ENCODE measurements around the gene RAD51B. TPM values are rescaled to one million over a fixed set of nuclear protein-coding genes. Genes with fewer than 3 reads are reported as not detected.

RAD51B gene
- total RNA-seq, 1 experiment from 2014 or later, result 20.0 TPM

- Histone ChIP-seq H2AFZ (ENCODE audit: low read depth, low read length, poor library complexity, severe bottlenecking) (no peak overlapping the region), H3K4me3 (replicated peaks in 1 of 2; ENCODE audit: low read depth in 1 of 2, low read length in 2 of 2) (no peak overlapping the region), H3K9me3 (ENCODE audit: control insufficient read depth in 1 of 2, insufficient read depth in 1 of 2, low read depth in 1 of 2, low read length in 2 of 2) (no peaks in the 10 kb centered on the region), H3K27me3 (ENCODE audit: insufficient read depth, low read length) (no peaks in the 10 kb centered on the region), H3K9ac (ENCODE audit: low read length) (no peak overlapping the region), H3K9me2 (ENCODE audit: insufficient read depth) (no peaks in the 10 kb centered on the region), H3K27ac (ENCODE audit: low read depth, low read length) (peak overlapping the region; percentile 50; the same call in 1 of the 2 replicates), H3K4me1 (ENCODE audit: control insufficient read depth in 1 of 2, insufficient read depth in 2 of 2, low read length in 2 of 2) (peaks cover 37% of the 10 kb centered on the region in 2 experiments), H3K79me2 (ENCODE audit: insufficient read depth, low read length) (no peaks in the 10 kb centered on the region), H4K20me1 (ENCODE audit: insufficient read depth) (no peaks in the 10 kb centered on the region), H3K36me3 (ENCODE audit: control insufficient read depth in 1 of 2, insufficient read depth in 2 of 2, low read length in 2 of 2) (no peaks in the 10 kb centered on the region), H3K4me2 (ENCODE audit: low read length) (no peak overlapping the region)
- ATAC-seq, result no peak
- ChIA-PET RAD21 (ENCODE audit: low non-redundant PET in 1 of 2, low total read pairs in 2 of 2, uncharacterized antibody in 2 of 2, unreplicated experiment in 2 of 2) (no interaction called here), POLR2A (no interaction called here), CTCF (no interaction called here)
- intact Hi-C loops (cut with micrococcal nuclease), result no loop called here
- TF ChIP-seq CEBPB (IDR thresholded peaks at IDR 0.05; ENCODE audit: low read depth) (no peak), ATF3 (IDR thresholded peaks at IDR 0.05) (no peak), ZFX (IDR thresholded peaks at IDR 0.05) (no peak), SP1 (IDR thresholded peaks at IDR 0.05; ENCODE audit: low read depth) (no peak), EZH2 (IDR thresholded peaks at IDR 0.05) (no peak), FOSL1 (IDR thresholded peaks at IDR 0.05; ENCODE audit: low read depth) (no peak), EZH2phosphoT487 (IDR thresholded peaks at IDR 0.05; ENCODE audit: borderline replicate concordance) (no peak), CTCF (IDR thresholded peaks at IDR 0.05 in 2 of 3, conservative IDR thresholded peaks at IDR 0.05 in 1 of 3; ENCODE audit: borderline replicate concordance in 1 of 3, insufficient read depth in 1 of 3, low read depth in 2 of 3, low read length in 2 of 3) (no peak), RAD21 (IDR thresholded peaks at IDR 0.05; ENCODE audit: low read depth) (no peak), YY1 (IDR thresholded peaks at IDR 0.05; ENCODE audit: extremely low read depth, insufficient replicate concordance, low read depth, low read length) (no peak), ELF1 (IDR thresholded peaks at IDR 0.05; ENCODE audit: borderline replicate concordance, low read depth) (no peak), ZNF274 (IDR thresholded peaks at IDR 0.05; ENCODE audit: low read depth, low read length) (no peak), EGR1 (IDR thresholded peaks at IDR 0.05; ENCODE audit: low read depth) (no peak), CBX3 (IDR thresholded peaks at IDR 0.05; ENCODE audit: low read depth) (no peak), POLR2A (IDR thresholded peaks at IDR 0.05; ENCODE audit: borderline replicate concordance, extremely low read depth, insufficient read depth, insufficient read length) (no peak), SRF (IDR thresholded peaks at IDR 0.05; ENCODE audit: low read depth) (no peak), TCF7L2 (IDR thresholded peaks at IDR 0.05; ENCODE audit: borderline replicate concordance, extremely low read depth, insufficient read depth, insufficient read length) (no peak), ZBTB33 (IDR thresholded peaks at IDR 0.05; ENCODE audit: extremely low read depth, insufficient replicate concordance, low read length) (no peak), JUND (IDR thresholded peaks at IDR 0.05) (no peak), MAX (IDR thresholded peaks at IDR 0.05) (no peak)
- no TSS peak for BruUV-seq (replicated peaks)
- DNase-seq (ENCODE audit: low read depth, low spot score), result no peak
These were observed 538.9 kb downstream of the RAD51B start for GRCh38 chr14:68358500-68358899.

Measured in HCT116 (cell line).